ENCODE data around the gene SPDEF.

Gene SPDEF

DNA sequence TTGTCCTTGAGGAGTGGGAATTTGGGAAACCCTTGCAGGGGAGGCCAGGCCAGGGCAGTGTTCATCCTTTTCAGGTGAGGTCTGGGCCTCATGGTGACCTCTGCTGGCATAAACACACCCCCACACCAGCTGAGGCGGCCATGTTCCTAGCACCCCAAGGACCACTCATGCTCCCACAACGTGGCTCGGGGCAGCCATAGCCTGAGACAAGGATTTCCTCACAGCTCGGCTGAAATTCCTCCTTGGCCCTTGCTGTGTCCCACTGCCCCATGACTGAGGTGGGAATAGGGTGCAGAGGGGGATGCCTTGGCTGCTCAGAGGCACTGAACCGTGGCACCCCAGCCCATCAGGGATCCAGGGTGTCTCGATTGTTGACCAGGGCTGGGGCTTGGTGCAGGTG lies 27.3 kb upstream of the SPDEF start:
- no peak for DNase-seq

DNA sequence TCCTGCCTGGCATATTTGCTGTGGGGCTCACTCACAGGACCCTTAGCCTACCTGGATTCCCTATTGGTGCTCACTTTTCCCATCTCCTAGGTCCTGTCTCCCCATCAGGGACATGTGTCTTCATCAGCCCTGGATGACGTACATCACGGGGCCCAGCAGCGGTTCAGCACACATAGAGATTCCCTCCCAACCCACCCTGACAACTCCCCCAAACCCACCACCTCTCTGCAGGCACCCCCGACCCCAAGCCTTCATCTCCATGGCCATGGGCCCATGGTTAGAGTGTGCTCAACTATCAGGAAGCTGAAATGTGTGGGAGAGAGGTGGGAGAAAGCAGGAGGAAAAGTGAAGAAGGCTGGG lies 25.4 kb upstream of the SPDEF start:
- no peak for DNase-seq

DNA sequence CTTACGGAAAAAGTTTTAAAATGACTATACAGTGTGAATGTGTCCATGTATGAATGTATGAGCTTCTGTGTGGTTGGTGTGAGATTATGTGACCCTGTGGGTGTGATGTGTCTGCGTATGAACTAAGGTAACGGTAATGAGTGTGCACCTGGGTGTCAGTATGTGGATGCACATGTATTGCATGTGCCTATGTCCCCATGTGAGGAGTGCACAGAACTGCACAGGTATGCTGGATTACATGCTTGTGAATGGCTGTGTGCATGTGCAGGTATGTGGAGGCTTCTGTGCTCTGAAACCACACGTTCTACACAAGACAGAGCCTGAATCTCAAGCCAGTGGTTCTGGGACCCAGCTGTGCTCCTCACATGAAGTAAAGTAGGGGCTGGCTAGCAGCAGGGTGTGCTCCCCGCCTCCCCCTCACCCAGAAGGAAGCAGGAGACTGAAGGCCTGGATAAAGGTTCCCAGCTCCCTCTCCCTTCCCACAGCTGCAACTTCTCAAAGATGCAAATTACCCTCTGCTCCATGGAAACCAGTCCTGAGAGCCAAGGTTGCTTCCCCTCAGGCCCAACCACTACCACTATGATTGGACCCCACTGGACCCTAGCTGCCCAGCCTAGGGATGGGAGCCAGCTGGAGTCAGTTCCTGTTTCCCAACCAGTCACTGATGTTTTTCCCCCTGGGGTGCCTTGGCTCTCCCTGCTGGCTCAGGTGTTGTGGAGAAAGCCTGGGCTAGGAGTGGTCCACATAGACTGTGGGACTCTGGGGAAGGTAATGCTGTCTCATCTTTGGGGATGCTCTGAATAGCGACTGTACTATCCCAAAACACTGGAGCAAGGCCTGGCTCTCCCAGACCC lies 24.8 kb upstream of the SPDEF start:
- no peak for DNase-seq

DNA sequence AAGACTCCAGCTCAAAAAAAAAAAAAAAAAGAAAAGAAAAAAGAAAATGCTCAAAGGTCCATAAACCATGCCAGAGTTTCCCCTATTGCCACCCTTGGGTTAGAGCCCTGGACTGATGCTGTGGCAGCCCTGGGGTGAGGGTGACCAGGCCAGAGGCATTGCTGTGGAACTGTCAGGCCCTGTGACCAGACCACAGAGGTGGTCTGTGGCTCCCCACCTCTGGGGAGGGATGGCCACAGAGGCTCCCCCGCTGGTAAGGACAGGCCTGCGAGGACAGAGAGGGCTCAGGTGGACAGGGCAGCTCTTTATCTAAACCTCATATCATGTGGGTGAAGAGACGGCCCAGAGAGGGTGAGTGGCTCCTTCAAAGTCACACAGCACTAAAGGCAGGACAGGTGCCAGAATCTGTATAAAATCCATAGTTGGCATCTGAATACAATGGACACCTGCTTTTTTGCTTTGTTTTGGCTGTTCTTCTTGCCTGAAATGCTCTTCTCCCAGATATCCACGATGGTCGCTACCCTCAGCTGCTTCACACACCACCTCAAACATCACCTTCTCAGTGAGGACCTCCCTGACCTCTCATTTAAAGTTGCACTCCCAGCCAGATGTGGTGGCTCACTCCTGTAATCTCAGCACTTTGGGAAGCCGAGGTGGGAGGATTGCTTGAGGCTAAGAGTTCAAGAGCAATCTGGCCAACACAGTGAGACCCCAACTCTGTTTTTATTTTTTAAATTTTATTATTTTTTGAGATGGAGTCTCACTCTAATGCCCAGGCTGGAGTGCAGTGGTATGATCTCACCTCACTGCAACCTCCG lies 22.5 kb upstream of the SPDEF start:
- DNase-seq: no peak

DNA sequence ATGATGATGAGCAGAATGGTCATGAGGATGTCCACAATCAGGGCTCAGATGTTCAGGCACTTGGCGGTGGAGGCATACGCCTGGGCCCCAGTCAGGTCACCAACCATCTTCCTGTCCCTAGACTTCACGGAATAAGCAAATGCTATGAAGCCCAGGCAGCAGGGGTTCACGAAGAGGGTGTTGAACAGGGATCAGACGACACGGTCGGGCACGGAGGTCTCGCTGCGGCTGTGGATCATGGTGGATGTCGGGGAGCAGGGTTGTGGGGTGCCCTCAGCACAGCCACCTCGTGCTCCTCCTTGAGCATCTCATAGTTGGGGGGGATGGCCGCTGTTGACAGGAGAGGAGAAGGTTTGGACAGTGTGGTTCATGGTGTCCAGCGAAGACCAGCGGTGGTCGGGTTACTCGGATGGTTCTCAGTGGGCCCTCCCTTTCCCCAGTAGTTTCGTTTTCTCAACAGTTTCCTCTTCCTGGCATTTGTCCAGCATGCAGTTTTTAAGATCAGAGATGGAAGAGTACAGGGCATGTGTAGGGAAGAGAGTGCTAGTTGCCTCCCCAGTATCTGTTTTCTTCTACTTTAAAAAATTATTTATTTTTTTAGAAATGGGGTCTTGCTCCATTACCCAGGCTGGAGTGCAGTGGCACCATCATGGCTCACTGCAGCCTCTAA lies 20.3 kb upstream of the SPDEF start:
- no peak for DNase-seq

DNA sequence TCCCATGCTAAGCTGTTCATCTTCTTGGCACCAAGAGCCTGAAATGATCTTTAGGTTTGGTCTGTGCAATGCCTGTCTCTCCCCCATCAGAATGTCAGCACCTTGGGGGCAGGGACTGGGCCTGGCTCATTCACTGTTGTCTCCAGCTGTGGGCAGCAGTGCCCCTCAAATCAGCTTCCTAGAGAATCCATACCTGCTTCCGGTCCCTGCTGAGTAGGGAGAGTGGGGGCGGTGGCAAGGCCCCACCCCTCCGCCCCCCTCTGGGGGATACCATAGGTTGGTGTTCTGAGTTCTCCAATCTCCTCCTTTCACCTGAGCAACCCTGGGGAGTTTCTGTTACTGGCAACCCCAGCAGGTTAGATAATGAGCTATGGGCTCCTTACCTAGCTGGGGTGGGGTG lies 19.2 kb upstream of the SPDEF start:
- DNase-seq: no peak

DNA sequence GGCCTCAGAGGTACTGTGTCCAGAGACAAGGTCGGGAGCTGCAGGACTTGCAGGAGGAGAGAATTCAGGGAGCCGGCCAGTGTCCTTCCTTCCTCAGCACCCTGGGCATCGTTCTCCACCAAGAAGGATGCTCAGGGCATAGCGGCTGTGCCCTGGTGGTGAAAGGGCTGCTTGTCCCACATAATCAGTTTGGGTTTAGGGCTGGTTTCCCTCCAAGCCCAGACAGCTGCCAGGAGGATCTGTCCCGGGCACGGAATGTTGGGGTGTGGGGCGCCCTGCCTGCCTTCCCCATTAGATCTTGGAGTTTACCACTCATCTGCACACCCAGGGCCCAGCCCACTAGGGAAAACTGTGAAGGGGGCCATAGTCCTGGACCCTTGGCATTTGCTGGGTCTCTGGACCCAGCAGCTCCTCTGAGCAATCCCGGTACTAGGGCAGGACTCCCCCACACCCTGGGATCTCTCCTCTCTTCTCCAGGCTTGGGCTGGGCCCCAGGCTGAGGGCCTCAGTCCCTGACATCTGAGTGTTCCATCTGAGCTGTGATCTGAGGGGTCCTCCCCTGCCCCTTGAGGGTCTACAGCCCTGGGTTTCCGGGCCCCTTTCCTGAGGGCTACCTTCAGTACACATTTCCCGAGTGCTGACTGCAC lies 18.6 kb upstream of the SPDEF start:
- no peak for DNase-seq

DNA sequence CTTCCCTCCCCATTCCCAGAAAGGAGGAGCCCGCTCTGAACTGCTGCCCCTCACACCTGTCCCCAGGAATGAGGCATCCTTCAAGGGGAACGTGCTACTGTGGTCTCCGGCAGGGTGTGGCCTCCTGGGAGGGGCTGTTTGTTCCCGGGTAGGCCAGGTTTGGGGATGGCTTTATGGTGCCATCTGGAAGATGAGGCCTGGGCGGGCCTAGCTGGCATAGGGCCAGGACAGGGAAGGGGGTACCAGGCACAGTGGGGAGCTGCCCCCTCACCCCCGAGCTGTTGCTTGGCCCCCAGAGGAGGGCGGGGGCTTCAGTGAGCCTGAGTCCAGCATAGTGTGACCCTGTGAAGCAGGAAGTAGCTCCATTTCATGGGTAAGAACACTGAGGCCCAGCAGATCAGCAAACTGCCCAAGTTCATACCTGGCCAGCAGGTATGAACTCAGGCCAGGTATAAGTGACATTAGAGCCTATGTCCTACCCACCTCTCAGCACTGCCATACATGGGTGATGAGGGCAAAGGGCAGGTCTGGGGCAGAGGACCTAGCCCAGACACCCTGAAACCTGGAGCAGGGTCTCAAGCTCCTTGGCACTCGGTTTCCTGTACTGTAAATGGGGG lies 17.5 kb upstream of the SPDEF start:
- no peak for DNase-seq

DNA sequence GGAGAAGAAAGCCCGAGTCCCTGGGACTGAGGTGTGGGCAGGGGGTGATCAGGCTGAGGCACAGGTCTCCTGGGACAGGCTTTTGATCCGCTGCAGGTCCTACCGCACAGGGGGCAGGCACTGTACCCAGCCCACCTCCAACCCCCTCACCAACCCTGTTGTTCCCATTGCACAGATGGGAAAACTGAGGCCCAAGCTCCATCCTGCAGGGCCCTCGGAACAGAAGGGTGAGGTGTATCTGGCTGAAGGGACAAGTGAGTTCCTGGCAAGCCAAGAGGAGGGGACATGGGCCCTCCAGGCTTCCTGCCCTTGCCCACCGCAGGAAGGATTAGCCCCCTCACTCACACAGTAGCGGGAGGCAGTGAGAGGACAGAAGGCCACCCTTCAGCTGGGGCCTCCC lies 16.5 kb upstream of the SPDEF start:
- DNase-seq: no peak

DNA sequence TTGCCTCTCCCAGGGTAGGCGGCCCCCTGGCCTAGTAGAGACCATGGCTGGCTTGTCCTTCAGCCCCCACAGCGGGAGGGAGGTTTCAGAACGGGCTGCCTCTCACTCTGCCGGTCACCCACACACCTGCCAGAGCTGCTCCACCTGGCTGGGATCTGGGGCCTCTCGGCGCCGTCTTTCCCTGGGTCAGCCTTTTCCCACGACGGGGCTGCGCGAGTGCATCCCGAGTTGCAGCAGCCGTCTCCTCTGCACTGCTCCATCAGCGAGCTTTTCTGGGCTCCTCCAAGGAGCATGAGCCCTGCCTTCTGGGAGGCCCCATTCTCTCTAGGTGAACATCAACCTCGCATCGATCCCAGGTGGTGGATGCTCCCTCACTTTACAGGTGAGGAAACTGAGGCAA lies 15.9 kb upstream of the SPDEF start:
- DNase-seq: no peak

DNA sequence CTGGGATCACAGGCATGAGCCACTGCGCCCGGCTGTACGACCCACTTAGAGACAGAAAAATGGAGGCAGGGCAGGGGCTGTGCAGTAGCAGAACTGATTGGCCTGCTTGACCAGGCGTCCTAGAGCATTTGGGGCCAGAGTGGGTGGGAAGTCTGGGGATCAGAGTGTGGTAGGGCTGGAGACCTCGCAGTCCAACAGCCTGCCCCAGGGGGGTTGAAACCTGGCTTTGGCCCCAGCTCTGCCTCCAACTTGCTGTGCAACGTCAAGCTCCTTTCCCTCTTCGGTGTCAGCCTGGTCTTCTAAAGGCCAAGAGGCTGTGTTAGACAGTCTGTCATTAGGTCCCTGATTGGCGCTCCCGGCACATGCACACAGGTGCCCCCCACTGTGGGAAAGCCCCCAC lies 15.3 kb upstream of the SPDEF start:
- DNase-seq: no peak

DNA sequence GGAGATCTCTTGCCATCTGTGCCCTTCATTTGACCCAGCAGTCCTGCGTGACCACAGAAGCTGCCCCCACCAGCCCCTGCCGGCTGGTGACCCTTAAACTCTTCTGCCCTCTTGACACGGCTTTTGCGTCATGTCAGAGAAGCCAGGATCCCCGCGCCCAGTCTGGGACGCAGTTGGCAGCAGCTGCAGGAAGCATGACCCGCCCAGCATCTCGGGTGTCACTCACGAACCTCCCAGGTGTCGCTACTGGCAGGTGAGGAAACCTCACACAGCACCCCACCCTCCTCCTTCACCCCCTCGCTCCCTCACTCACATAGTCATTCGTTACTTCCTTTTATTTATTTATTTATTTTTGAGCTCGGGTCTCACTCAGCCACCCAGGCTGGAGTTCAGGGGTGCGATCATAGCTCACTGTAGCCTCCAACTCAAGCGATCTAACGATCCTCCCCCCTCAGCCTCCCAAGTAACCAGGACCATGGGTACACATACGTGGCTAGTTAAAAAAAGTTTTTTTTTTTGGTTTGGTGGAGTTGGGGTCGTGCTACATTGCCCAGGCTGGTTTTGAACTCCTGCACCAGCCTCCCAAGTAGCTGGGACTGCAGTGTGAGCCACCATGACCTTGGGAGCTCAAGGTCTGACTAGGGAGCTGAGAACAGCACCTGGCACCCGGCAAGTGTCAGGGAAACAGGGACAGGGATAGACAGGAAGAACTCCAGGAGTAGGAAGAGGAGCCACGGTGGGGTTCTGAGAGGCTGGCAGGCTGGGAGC lies 14.1 kb upstream of the SPDEF start:
- no peak for DNase-seq

DNA sequence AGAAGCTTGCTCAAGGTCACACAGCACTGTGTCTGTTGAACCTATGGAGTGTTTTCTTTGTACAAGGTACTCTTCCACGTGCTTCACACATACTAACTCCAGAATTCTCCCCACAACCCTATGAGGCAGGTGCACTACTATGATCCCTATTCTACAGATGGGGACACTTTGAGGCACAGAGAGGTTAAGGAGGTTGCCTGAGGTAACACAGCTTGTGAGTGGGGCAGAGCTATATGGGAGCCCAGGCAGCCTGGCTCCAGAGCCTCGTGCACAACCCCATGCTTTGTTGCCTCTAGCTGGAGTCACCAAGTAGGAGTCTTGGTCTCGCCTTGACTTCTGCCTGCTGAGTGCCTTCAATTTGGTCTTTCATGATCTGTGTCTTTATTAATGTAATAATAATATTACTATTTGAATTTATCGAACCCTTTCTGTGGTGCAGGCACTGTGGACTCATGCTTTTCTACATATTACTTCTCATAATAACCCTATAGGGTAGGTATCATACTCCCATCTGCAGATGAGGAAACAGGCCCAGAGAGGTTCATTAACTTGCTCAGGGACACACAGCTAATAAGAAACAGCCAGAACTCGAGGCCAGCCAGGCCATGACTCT lies 13.3 kb upstream of the SPDEF start:
- no peak for DNase-seq

DNA sequence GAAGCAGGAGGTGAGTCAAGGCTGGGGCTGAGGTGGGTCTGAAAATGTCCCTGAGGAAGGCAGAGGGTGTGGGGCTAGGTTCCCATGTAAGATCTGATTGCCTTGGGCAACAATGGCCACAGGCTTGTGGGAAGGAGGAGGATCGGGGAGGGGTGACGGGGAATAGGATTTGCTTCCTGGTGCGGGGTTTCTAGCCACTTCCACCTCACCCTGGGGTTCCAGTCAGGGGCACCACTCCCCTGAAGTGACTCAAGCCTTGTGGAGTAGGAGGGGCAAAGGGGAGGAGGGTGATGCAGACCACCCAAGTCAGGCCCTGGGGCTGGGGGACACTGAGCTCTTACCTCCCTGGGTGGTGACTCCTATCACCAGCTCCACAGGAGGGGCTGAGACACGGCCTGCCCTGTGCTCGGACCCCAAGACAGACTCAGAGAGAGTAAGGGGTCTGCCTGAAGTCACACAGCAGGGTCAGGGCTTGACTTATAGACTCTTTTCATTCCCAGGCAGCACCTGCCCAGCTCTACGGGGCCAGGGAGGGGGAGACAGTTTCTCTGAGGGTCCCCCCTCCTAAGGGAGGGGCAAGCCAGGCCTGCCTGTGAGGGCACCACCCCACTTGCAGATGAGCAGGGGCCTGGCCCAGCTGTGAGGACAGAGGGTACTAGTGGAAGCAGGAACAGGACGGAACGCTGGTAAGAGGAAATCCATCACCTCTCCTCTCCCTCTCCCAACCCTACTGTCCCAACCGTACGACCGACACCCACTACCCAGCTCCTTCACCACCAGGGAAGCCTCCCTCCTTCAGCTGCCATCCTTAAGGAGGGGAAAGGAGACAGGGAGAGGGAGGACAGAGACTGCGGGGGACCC lies 12.4 kb upstream of the SPDEF start:
- DNase-seq: no peak

DNA sequence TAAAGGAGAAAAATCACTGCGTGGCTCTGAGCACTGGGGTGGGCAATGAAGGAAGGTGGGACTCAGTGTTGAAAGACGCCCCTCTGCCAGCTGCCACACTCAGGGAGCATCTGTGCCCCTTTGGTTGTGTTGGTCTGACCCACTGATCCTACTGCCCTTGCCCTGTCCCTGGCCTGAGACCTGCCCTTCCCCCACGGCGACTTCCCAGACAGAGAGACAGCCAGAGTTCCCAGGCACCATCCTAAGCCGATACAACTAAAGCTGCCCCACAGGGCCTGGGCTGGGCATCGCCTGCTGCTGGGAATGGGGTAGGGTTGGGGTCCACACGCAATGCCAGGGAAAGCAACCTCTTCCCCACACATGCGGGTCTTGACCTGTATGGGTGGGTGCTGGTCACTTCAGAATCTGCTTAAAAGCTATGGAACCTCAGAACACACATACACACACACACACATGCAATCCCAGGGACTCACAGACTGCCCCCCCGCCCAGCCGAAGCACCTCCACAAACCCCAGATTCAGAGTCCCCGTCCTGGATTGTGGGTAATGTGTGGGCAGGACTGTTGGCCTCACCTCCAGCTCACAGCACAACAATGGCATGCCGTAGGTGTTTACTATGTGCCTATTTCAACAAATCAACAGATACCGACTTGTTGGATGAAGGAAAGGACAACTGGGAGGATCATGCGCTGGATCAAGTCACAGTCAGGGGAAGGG lies 10.9 kb upstream of the SPDEF start:
- DNase-seq: no peak

DNA sequence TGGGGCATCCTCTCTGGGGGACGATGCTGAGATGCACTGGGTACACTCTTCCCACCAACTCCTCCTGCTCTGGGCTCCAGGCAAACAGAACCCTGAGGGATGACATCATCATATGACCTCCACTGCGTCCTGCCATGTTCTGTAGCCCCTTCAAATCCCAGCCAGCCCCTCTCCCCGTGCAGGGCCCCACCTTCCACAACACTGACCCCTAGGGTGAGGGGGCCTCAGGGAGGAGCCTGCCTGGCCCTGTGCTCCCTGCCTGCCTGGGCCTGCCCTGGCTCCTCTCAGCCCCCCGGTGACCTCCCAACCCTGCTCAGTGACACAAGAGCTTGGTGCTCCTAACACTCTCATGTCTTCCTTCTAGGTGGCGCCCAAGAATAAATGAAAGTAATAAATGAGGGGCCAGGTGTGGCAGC lies 9.6 kb upstream of the SPDEF start:
- no peak for DNase-seq

DNA sequence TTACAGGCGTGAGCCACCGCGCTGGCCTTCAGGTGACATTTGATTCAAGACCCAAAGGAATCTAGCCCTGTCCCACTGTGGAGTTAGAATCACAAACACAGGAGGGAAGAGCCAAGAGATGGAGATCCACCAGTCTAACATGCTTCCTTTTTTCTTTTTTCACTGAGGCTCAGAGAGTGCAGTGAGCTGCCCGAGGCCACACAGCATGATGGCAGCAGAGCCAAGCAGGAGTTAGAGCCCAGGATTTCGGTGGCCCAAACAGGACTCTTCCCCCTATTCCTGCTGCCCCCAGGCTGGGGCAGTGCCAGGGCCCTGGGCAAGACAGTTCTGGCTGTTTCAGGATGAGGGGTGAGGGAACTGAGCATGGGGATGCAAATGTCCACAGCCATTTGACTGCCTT lies 8.1 kb upstream of the SPDEF start:
- no peak for DNase-seq

DNA sequence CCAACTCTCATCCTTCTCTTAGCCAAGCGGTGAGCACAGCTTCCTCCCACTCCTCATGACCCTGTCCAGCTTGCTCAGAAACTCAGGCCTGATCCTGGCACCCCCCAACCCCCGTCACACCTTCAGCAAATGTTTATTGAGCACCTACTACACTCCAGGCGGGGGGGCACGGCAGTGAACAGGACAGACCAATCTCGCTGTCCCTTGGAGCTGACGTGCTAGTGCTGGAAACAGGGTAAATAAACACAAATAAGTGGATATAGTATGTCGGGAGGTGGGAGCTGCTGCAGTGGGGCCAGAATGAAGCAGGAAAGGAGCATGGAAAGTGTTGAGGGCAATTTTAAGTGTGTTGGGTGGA lies 7.4 kb upstream of the SPDEF start:
- DNase-seq: no peak

DNA sequence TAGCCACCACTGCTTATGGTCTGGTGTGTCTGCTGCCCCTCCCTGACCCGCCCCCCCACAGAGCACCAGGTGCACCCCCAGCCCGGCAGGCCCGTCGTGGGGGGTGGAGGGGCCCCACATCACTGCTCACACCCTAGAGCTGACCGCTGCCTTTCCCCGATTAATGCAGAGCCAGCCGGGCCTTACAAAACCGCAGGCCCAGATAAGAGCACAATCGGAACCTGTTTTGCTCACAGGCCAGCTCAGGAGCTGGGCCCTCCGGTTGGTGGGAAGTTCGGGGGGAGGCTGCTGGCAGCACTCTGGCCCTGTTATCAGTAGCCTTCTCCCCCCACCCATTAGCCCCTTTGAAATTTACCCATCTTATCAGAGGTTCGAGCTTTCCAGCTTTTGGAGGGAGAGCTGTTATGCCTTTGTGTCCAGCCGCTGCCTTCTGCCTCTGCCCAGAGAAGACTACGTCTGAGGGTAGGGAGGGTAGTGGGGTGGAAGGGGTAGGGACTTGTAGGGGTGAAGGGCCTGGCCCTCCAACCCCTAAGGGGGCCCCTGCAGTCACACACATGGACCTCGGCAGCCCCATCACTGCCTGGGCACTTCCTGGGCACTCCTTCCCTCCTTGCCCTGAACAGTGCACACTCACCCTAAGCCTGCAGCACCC lies 6.9 kb upstream of the SPDEF start:
- no peak for DNase-seq

DNA sequence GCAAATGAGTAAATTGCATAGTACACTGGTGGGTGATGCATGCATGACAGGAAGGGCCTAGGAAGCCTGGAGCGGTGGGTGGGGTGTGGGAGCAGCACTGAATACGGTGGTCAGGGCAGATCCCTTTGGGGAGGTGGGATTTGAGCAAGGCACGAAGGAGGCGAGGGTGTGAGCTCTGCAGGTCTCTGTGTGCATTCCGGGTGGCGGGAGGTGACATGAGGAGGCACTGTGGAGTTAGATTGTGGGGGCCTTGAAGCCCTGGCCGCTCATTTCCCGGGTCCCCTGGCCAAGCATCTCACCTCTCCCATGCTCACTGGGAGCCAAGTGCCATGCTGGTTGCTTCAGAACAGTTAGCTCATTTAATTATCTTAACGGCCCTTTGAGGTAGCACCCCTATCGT lies 6.2 kb upstream of the SPDEF start:
- DNase-seq: no peak
